Gastroesophageal sphincter (tissue), 3 donors: ENCODE data around the gene PLAC8L1.

ENCODE experiments used
- CTCF ChIP-seq, 4 experiments: fragments of 200-600 bp in 2 of 4; fragments of 450-650 bp in 2 of 4; sonication (generic) in 1 of 4; IDR thresholded peaks; one replicate each; pipeline ENCODE4 v1.5.1; 2017 to 2019; ENCODE audit warnings: antibody characterized with exemption in 4 of 4, mild to moderate bottlenecking in 2 of 4, moderate library complexity in 2 of 4
- EP300 ChIP-seq: sonication (generic); formaldehyde crosslinking; IDR thresholded peaks from one replicate; pipeline ENCODE4 v1.6.1; 2017; ENCODE audit warnings: antibody characterized with exemption, mild to moderate bottlenecking
- POLR2A ChIP-seq, 2 donors: fragments of 450-650 bp; IDR thresholded peaks; one replicate each; pipeline ENCODE4 v1.6.1; 2017; ENCODE audit warnings: antibody characterized with exemption in 2 of 2, mild to moderate bottlenecking in 2 of 2, moderate library complexity in 1 of 2
- POLR2AphosphoS5 ChIP-seq: sonication (generic); formaldehyde crosslinking; IDR thresholded peaks from one replicate; pipeline ENCODE4 v1.6.1; 2017; ENCODE audit warnings: antibody characterized with exemption

- no peak for TF ChIP-seq CTCF (IDR thresholded peaks at IDR 0.05)
- TF ChIP-seq POLR2A (IDR thresholded peaks at IDR 0.05): no peak
- TF ChIP-seq POLR2AphosphoS5: no peak
- no peak for TF ChIP-seq EP300
These were observed 64.8 kb downstream of the PLAC8L1 start for GRCh38 chr5:146040527-146040926.
